ENCODE data around the gene BAIAP3.

- no peak for TF ChIP-seq CTCF (IDR thresholded peaks at IDR 0.05)
- TF ChIP-seq POLR2A (IDR thresholded peaks at IDR 0.05; ENCODE audit: low read depth) = peak; percentile 39
These were observed 46.0 kb downstream of the BAIAP3 start for GRCh38 chr16:1379304-1380076.

Measured in esophagus muscularis mucosa (tissue), 3 donors.